Glutamatergic neuron (in vitro differentiated cells): Measurements from ENCODE around the gene NSD1. TPM values are rescaled to one million over a fixed set of nuclear protein-coding genes. Genes with fewer than 3 reads are reported as not detected.

Experiments used
- DNase-seq: peaks from one replicate; pipeline ENCODE4 v3.0.0; 2022
- H3K27ac Mint-ChIP-seq: one replicate; pipeline ENCODE4 v1.8.0; 2020; ENCODE audit warnings: mild to moderate bottlenecking, mixed read lengths, inconsistent platforms; ENCODE audit not compliant: unreplicated experiment
- H3K27me3 Mint-ChIP-seq: one replicate; pipeline ENCODE4 v1.8.0; 2020; ENCODE audit warnings: mild to moderate bottlenecking, moderate library complexity, mixed read lengths, inconsistent platforms; ENCODE audit not compliant: unreplicated experiment
- H3K36me3 Mint-ChIP-seq: one replicate; pipeline ENCODE4 v1.8.0; 2020; ENCODE audit warnings: mild to moderate bottlenecking, mixed read lengths, inconsistent platforms; ENCODE audit not compliant: unreplicated experiment
- H3K4me1 Mint-ChIP-seq: one replicate; pipeline ENCODE4 v1.8.0; 2020; ENCODE audit warnings: mild to moderate bottlenecking, low read depth, mixed read lengths, inconsistent platforms; ENCODE audit not compliant: unreplicated experiment
- H3K4me3 Mint-ChIP-seq: one replicate; pipeline ENCODE4 v1.8.0; 2020; ENCODE audit warnings: mild to moderate bottlenecking, mixed read lengths, inconsistent platforms; ENCODE audit not compliant: unreplicated experiment
- H3K9me3 Mint-ChIP-seq: one replicate; pipeline ENCODE4 v1.8.0; 2020; ENCODE audit warnings: mild to moderate bottlenecking, moderate library complexity, mixed read lengths, inconsistent platforms; ENCODE audit not compliant: unreplicated experiment
- CTCF ChIP-seq: fragments of 200-600 bp; sonication (generic); IDR thresholded peaks from one replicate; pipeline ENCODE4 v1.5.0; 2021; ENCODE audit not compliant: partially characterized antibody, unreplicated experiment
- total RNA-seq: library from RNA; stranded (reverse); fragmentation: NEBNext Ultra II Directional; extraction: Animal tissue kit (Norgen Biotek cat#: 25700); gene quantifications from one replicate; pipeline ENCODE4 v1.2.1, GENCODE V29; 2021; ENCODE audit not compliant: unreplicated experiment

Gene NSD1
- total RNA-seq, 1 donor from 2014 or later = 151 TPM

- H3K4me1 Mint-ChIP-seq = peaks cover 7% of the 10 kb centered on the region
- H3K4me3 Mint-ChIP-seq = peak overlapping the region; percentile 88
- H3K27ac Mint-ChIP-seq = peak overlapping the region; percentile 76
- peaks cover under 1% of the 10 kb centered on the region for H3K36me3 Mint-ChIP-seq
- H3K27me3 Mint-ChIP-seq = peaks cover 8% of the 10 kb centered on the region
- H3K9me3 Mint-ChIP-seq = peaks cover 4% of the 10 kb centered on the region
- DNase-seq = no peak
- TF ChIP-seq CTCF = no peak
These were observed 177.3 kb downstream of the NSD1 start for GRCh38 chr5:177310757-177311391.

- peaks cover 6% of the 10 kb centered on the region for H3K27me3 Mint-ChIP-seq
- H3K27ac Mint-ChIP-seq = no peak overlapping the region
- peaks cover 4% of the 10 kb centered on the region for H3K36me3 Mint-ChIP-seq
- TF ChIP-seq CTCF = no peak
- peak overlapping the region; percentile 74 for H3K4me3 Mint-ChIP-seq
- peaks cover 7% of the 10 kb centered on the region for H3K4me1 Mint-ChIP-seq
- DNase-seq = peak; percentile 57
- peaks cover 2% of the 10 kb centered on the region for H3K9me3 Mint-ChIP-seq
These were observed 177.8 kb downstream of the NSD1 start for GRCh38 chr5:177311392-177311722.

GRCh38 chr5:177311723-177312648 lies 178.4 kb downstream of the NSD1 start, which contains the start of gene MXD3:
MXD3 (minus strand) TSS chr5:177311898; CDS start chr5:177311830, 68 bp downstream.
- peak within 1 kb of the TSS; percentile 76 for H3K27ac Mint-ChIP-seq
- peaks cover 4% of the 10 kb centered on the region for H3K36me3 Mint-ChIP-seq
- H3K27me3 Mint-ChIP-seq = peaks cover 6% of the 10 kb centered on the region
- peaks cover 7% of the 10 kb centered on the region for H3K4me1 Mint-ChIP-seq
- peak within 1 kb of the TSS; percentile 88 for H3K4me3 Mint-ChIP-seq
- TF ChIP-seq CTCF = no peak
- DNase-seq = peak; percentile 97
- peaks cover 2% of the 10 kb centered on the region for H3K9me3 Mint-ChIP-seq

- no peak overlapping the region for H3K27ac Mint-ChIP-seq
- DNase-seq = no peak
These were observed 179.1 kb downstream of the NSD1 start for GRCh38 chr5:177312649-177313181.

More at GRCh38 chr5:177312649-177313181, 179.1 kb downstream of the NSD1 start:
- H3K4me1 Mint-ChIP-seq = peaks cover 7% of the 10 kb centered on the region
- H3K36me3 Mint-ChIP-seq = peaks cover 4% of the 10 kb centered on the region
- peak overlapping the region; percentile 46 for H3K4me3 Mint-ChIP-seq
- H3K9me3 Mint-ChIP-seq = peaks cover 2% of the 10 kb centered on the region
- TF ChIP-seq CTCF = no peak
- H3K27me3 Mint-ChIP-seq = peaks cover 6% of the 10 kb centered on the region
